Muscle of leg (tissue), 11 donors: ENCODE data around the gene FGF19. TPM values are rescaled to one million over a fixed set of nuclear protein-coding genes. Genes with fewer than 3 reads are reported as not detected.
"Not testable (repeated sequence)": the region's sequence is repeated elsewhere in the genome, so short reads cannot be mapped to it uniquely, and the experiment has no call there.

Experiments used
- DNase-seq: peaks from one replicate; pipeline ENCODE4 v3.0.0; 2013
- H3K27ac ChIP-seq: one replicate; pipeline ENCODE4 v1.5.1; 2013; ENCODE audit warnings: mild to moderate bottlenecking, low read length, control low read depth
- H3K27me3 ChIP-seq: one replicate; pipeline ENCODE4 v1.6.1; 2013; ENCODE audit warnings: low read length; ENCODE audit not compliant: control insufficient read depth, insufficient read depth
- H3K36me3 ChIP-seq: one replicate; pipeline ENCODE4 v1.6.1; 2013; ENCODE audit warnings: low read length; ENCODE audit not compliant: control insufficient read depth, insufficient read depth
- H3K4me1 ChIP-seq: one replicate; pipeline ENCODE4 v1.6.1; 2013; ENCODE audit warnings: low read length; ENCODE audit not compliant: control insufficient read depth, insufficient read depth
- H3K4me3 ChIP-seq: one replicate; pipeline ENCODE4 v1.5.1; 2013; ENCODE audit warnings: low read length, control low read depth
- H3K9me3 ChIP-seq: replicated peaks from 2 replicates; pipeline ENCODE4 v1.6.1; 2013; ENCODE audit warnings: low read depth, low read length; ENCODE audit not compliant: control insufficient read depth
- WGBS: methylation state at CpG from one replicate; pipeline ENCODE4 v1.1.5; 2013; ENCODE audit warnings: missing lambda C conversion rate; ENCODE audit not compliant: insufficient coverage; 5-methylcytosine and 5-hydroxymethylcytosine counted together
- polyA plus RNA-seq, 8 donors: library from polyadenylated mRNA; unstranded; fragments of 120-200 nt; gene quantifications; one replicate each; pipeline versions ENCODE4 v1.2.1 to v1.2.3, GENCODE V29; 2013; ENCODE audit warnings: inconsistent platforms in 1 of 8, low replicate concordance in 1 of 8; ENCODE audit not compliant: insufficient read length in 8 of 8, insufficient read depth in 1 of 8
- total RNA-seq: library from RNA; stranded (reverse); fragments of 120-200 nt; gene quantifications from one replicate; pipeline ENCODE4 v1.2.4, GENCODE V29; 2013

Gene FGF19
- total and polyA plus RNA-seq, 9 donors: 0.44 to 2.1 (median 1.2) TPM

GRCh38 chr11:69697861-69698260, 6.0 kb downstream of the FGF19 start:
- H3K27ac ChIP-seq: no peak overlapping the region
- peaks cover 19% of the 10 kb centered on the region for H3K4me1 ChIP-seq
- no peak overlapping the region for H3K4me3 ChIP-seq
- H3K36me3 ChIP-seq: no peaks in the 10 kb centered on the region
- no peaks in the 10 kb centered on the region for H3K9me3 ChIP-seq
- WGBS: 70% methylated on average over 4 of the region's 10 CpGs
- H3K27me3 ChIP-seq: peaks cover 47% of the 10 kb centered on the region
- no peak for DNase-seq

- no peak overlapping the region for H3K27ac ChIP-seq
- peaks cover 18% of the 10 kb centered on the region for H3K4me1 ChIP-seq
- peaks cover 43% of the 10 kb centered on the region for H3K27me3 ChIP-seq
- no peak overlapping the region for H3K4me3 ChIP-seq
- no peak for DNase-seq
- WGBS: 45% methylated on average over 6 of the region's 8 CpGs
- no peaks in the 10 kb centered on the region for H3K36me3 ChIP-seq
- no peaks in the 10 kb centered on the region for H3K9me3 ChIP-seq
Measured at GRCh38 chr11:69697469-69697843, 6.4 kb downstream of the FGF19 start.

GRCh38 chr11:69696749-69697468, 6.9 kb downstream of the FGF19 start:
- Histone ChIP-seq H3K9me3 (no peaks in the 10 kb centered on the region), H3K27me3 (peaks cover 37% of the 10 kb centered on the region), H3K4me3 (no peak overlapping the region), H3K36me3 (no peaks in the 10 kb centered on the region), H3K4me1 (peaks cover 13% of the 10 kb centered on the region), H3K27ac (no peak overlapping the region)
- DNase-seq: no peak
- WGBS: 35% methylated on average over 12 of the region's 15 CpGs

- not testable (repeated sequence) for H3K27ac ChIP-seq, H3K36me3 ChIP-seq, H3K4me3 ChIP-seq, DNase-seq, H3K9me3 ChIP-seq
- WGBS: no CpG with 5 or more reads among the region's 6 CpGs
- Histone ChIP-seq H3K27me3 (peaks cover 30% of the 10 kb centered on the region), H3K4me1 (peaks cover 12% of the 10 kb centered on the region)
Measured at GRCh38 chr11:69695995-69696394, 7.8 kb downstream of the FGF19 start.

- 58% methylated on average over 2 of the region's 7 CpGs for WGBS
- no peaks in the 10 kb centered on the region for H3K9me3 ChIP-seq
- H3K4me3 ChIP-seq: no peak overlapping the region
- H3K27ac ChIP-seq: no peak overlapping the region
- peaks cover 8% of the 10 kb centered on the region for H3K4me1 ChIP-seq
- DNase-seq: no peak
- peaks cover 26% of the 10 kb centered on the region for H3K27me3 ChIP-seq
- H3K36me3 ChIP-seq: no peaks in the 10 kb centered on the region
Measured at GRCh38 chr11:69695581-69695980, 8.2 kb downstream of the FGF19 start.

GRCh38 chr11:69694781-69695180, 9.0 kb downstream of the FGF19 start:
- Histone ChIP-seq H3K36me3 (no peaks in the 10 kb centered on the region), H3K9me3 (no peaks in the 10 kb centered on the region), H3K27me3 (peaks cover 25% of the 10 kb centered on the region), H3K4me1 (peaks cover 4% of the 10 kb centered on the region), H3K4me3 (no peak overlapping the region), H3K27ac (no peak overlapping the region)
- no peak for DNase-seq
- WGBS: 56% methylated on average over 10 of the region's 10 CpGs

GRCh38 chr11:69692422-69692821, 11.4 kb downstream of the FGF19 start:
- no peak overlapping the region for H3K27ac ChIP-seq
- no peaks in the 10 kb centered on the region for H3K4me1 ChIP-seq
- no peaks in the 10 kb centered on the region for H3K36me3 ChIP-seq
- H3K4me3 ChIP-seq: no peak overlapping the region
- no peak for DNase-seq
- H3K9me3 ChIP-seq: no peaks in the 10 kb centered on the region
- H3K27me3 ChIP-seq: peaks cover 13% of the 10 kb centered on the region

- H3K4me1 ChIP-seq: no peaks in the 10 kb centered on the region
- H3K9me3 ChIP-seq: no peaks in the 10 kb centered on the region
- peaks cover 13% of the 10 kb centered on the region for H3K27me3 ChIP-seq
- WGBS: 63% methylated on average over 1 of the region's 2 CpGs
- H3K4me3 ChIP-seq: no peak overlapping the region
- H3K27ac ChIP-seq: no peak overlapping the region
- no peaks in the 10 kb centered on the region for H3K36me3 ChIP-seq
- no peak for DNase-seq
Measured at GRCh38 chr11:69691463-69691862, 12.4 kb downstream of the FGF19 start.

- no peaks in the 10 kb centered on the region for H3K36me3 ChIP-seq
- no peaks in the 10 kb centered on the region for H3K9me3 ChIP-seq
- no peak overlapping the region for H3K4me3 ChIP-seq
- no CpG with 5 or more reads among the region's 5 CpGs for WGBS
- H3K4me1 ChIP-seq: peaks cover 5% of the 10 kb centered on the region
- no peak overlapping the region for H3K27ac ChIP-seq
- peaks cover 16% of the 10 kb centered on the region for H3K27me3 ChIP-seq
- no peak for DNase-seq
Measured at GRCh38 chr11:69689484-69690319, 14.1 kb downstream of the FGF19 start.

- H3K27me3 ChIP-seq: peaks cover 14% of the 10 kb centered on the region
- H3K27ac ChIP-seq, H3K36me3 ChIP-seq, H3K9me3 ChIP-seq, H3K4me3 ChIP-seq, H3K4me1 ChIP-seq, DNase-seq: not testable (repeated sequence)
- 56% methylated on average over 1 of the region's 5 CpGs for WGBS
Measured at GRCh38 chr11:69687969-69688771, 15.7 kb downstream of the FGF19 start.
